CD1c-positive myeloid dendritic cell (primary cell): ENCODE results near the gene KRTAP9-7.

Experiments used
- DNase-seq: peaks from one replicate; pipeline ENCODE4 v3.0.0-alpha.2; 2016; ENCODE audit errors: extremely low spot score

The KRTAP9-7 gene

GRCh38 chr17:41322094-41322902 is 46.8 kb downstream of the KRTAP9-7 start:
- DNase-seq, result peak; percentile 36

GRCh38 chr17:41322903-41323895 is 47.7 kb downstream of the KRTAP9-7 start:
- DNase-seq, result no peak

- DNase-seq, result no peak
Measured at GRCh38 chr17:41324180-41325075, 48.9 kb downstream of the KRTAP9-7 start.

- DNase-seq, result no peak
Measured at GRCh38 chr17:41325126-41325525, 49.6 kb downstream of the KRTAP9-7 start.

- DNase-seq, result no peak
Measured at GRCh38 chr17:41325611-41326010, 50.1 kb downstream of the KRTAP9-7 start.
